Activated T-cell treated with anti-CD3 and anti-CD28 coated beads for 1 hour (primary cell): ENCODE results near the gene CDIPT.
A peak's percentile ranks its signal among the peaks of the same experiment; 100 is the strongest.
"Not testable (repeated sequence)": the region's sequence is repeated elsewhere in the genome, so short reads cannot be mapped to it uniquely, and the experiment has no call there.

Experiments used
- DNase-seq: peaks from one replicate; pipeline ENCODE4 v3.0.0-alpha.2; 2020; ENCODE audit warnings: low read depth

CDIPT gene

GRCh38 chr16:29858149-29858849 lies 4.7 kb downstream of the CDIPT start:
- no peak for DNase-seq

GRCh38 chr16:29857133-29857760 lies 5.8 kb downstream of the CDIPT start:
- DNase-seq = no peak

GRCh38 chr16:29854520-29855100 lies 8.4 kb downstream of the CDIPT start:
- DNase-seq = no peak

- no peak for DNase-seq
Observed at GRCh38 chr16:29852654-29853053, 10.4 kb downstream of the CDIPT start.

- no peak for DNase-seq
Observed at GRCh38 chr16:29850998-29851397, 12.0 kb downstream of the CDIPT start.

GRCh38 chr16:29849505-29849904 lies 13.5 kb downstream of the CDIPT start:
- no peak for DNase-seq

GRCh38 chr16:29848420-29849297 lies 14.4 kb downstream of the CDIPT start:
- DNase-seq = peak; percentile 85

- DNase-seq = no peak
Observed at GRCh38 chr16:29845656-29846055, 17.4 kb downstream of the CDIPT start.

- no peak for DNase-seq
Observed at GRCh38 chr16:29844575-29845331, 18.3 kb downstream of the CDIPT start.

GRCh38 chr16:29843931-29844330 lies 19.1 kb downstream of the CDIPT start:
- no peak for DNase-seq

- DNase-seq = no peak
Observed at GRCh38 chr16:29842732-29843346, 20.2 kb downstream of the CDIPT start.

GRCh38 chr16:29841631-29842030 lies 21.4 kb downstream of the CDIPT start:
- no peak for DNase-seq

GRCh38 chr16:29840240-29840639 lies 22.8 kb downstream of the CDIPT start:
- DNase-seq = no peak

- no peak for DNase-seq
Observed at GRCh38 chr16:29839822-29840221, 23.2 kb downstream of the CDIPT start.

GRCh38 chr16:29837841-29838240 lies 25.2 kb downstream of the CDIPT start:
- DNase-seq = no peak

- no peak for DNase-seq
Observed at GRCh38 chr16:29836623-29837022, 26.4 kb downstream of the CDIPT start.

- no peak for DNase-seq
Observed at GRCh38 chr16:29835926-29836325, 27.1 kb downstream of the CDIPT start.

GRCh38 chr16:29834079-29834478 lies 28.9 kb downstream of the CDIPT start:
- DNase-seq = no peak

GRCh38 chr16:29833219-29833618 lies 29.8 kb downstream of the CDIPT start:
- DNase-seq = not testable (repeated sequence)

- no peak for DNase-seq
Observed at GRCh38 chr16:29831490-29831889, 31.5 kb downstream of the CDIPT start.

- DNase-seq = no peak
Observed at GRCh38 chr16:29830774-29831173, 32.3 kb downstream of the CDIPT start.
